Calu3 (cell line): ENCODE results near the gene LIMS1. TPM values are rescaled to one million over a fixed set of nuclear protein-coding genes. Genes with fewer than 3 reads are reported as not detected.

Experiments used
- Bru-seq: library from RNA; stranded (reverse); fragments of 400-500 nt; gene quantifications from one replicate; lab custom pipeline; 2021; lab: Mats Ljungman, UMichigan
- BruChase-seq, 2 experiments: library from RNA; stranded (reverse); fragments of 400-500 nt; gene quantifications; one replicate each; lab custom pipeline; 2021; lab: Mats Ljungman, UMichigan
- BruUV-seq: library from RNA; stranded (reverse); fragments of 400-500 nt; replicated peaks from 2 replicates; lab custom pipeline; 2021; lab: Mats Ljungman, UMichigan
- CTCF ChIA-PET: fragments of 300-600 bp; sonication (Branson Sonifier 250); formaldehyde crosslinking; loops from one replicate; lab custom pipeline; 2022; ENCODE audit warnings: antibody characterized with exemption; lab: Charles Lee
- DNase-seq: peaks from one replicate; pipeline ENCODE4 v3.0.0; 2022
- H3K27ac Mint-ChIP-seq: one replicate; pipeline ENCODE4 v1.8.0; 2022; ENCODE audit warnings: mixed read lengths; ENCODE audit not compliant: unreplicated experiment
- H3K27me3 Mint-ChIP-seq: one replicate; pipeline ENCODE4 v1.8.0; 2022; ENCODE audit warnings: mixed read lengths; ENCODE audit not compliant: unreplicated experiment
- H3K36me3 Mint-ChIP-seq: one replicate; pipeline ENCODE4 v1.8.0; 2022; ENCODE audit warnings: mild to moderate bottlenecking, moderate library complexity, mixed read lengths; ENCODE audit not compliant: insufficient read depth, unreplicated experiment
- H3K4me1 Mint-ChIP-seq: one replicate; pipeline ENCODE4 v1.8.0; 2022; ENCODE audit warnings: mild to moderate bottlenecking, low read depth, mixed read lengths; ENCODE audit not compliant: unreplicated experiment
- H3K4me3 Mint-ChIP-seq: one replicate; pipeline ENCODE4 v1.8.0; 2022; ENCODE audit warnings: mild to moderate bottlenecking, low read depth, moderate library complexity, mixed read lengths; ENCODE audit not compliant: unreplicated experiment
- H3K9me3 Mint-ChIP-seq: one replicate; pipeline ENCODE4 v1.8.0; 2022; ENCODE audit warnings: low read depth, mixed read lengths; ENCODE audit not compliant: unreplicated experiment
- intact Hi-C: fragments of 100-400 bp; cut with micrococcal nuclease; formaldehyde crosslinking; loops from one replicate; pipeline ENCODE4 v1.10.0; 2022; ENCODE audit not compliant: unreplicated experiment
- long read RNA-seq: library from polyadenylated mRNA; stranded (forward); transcript quantifications from one replicate; pipeline ENCODE4 v2.0.0, GENCODE V29; 2022
- total RNA-seq: library from RNA; stranded (reverse); gene quantifications from 2 replicates; pipeline ENCODE4 v1.2.3, GENCODE V29; 2022
- TF ChIP-seq, protein P1 (sequence below): fragments of 200-600 bp; IDR thresholded peaks from one replicate; pipeline ENCODE4 v1.8.0; 2022; ENCODE audit warnings: antibody characterized with exemption; ENCODE audit not compliant: unreplicated experiment

Gene LIMS1
- 40.1 and 51.5 TPM in 2 replicates for total RNA-seq
- percentile 86 among the genes with signal in this experiment for Bru-seq, nascent RNA
- BruChase-seq, experiment 1, labeled RNA remaining after a 6-hour chase, result percentile 89 among the genes with signal in this experiment
- BruChase-seq, experiment 2, labeled RNA remaining after a 2-hour chase, result percentile 89 among the genes with signal in this experiment
- long read RNA-seq, full-length matches to known transcripts, result 9 of 22 reads
- long read RNA-seq, partial matches to known transcripts, result 2 of 22 reads
- long read RNA-seq, other reads (novel, unspliced or antisense), result 11 of 22 reads

DNA sequence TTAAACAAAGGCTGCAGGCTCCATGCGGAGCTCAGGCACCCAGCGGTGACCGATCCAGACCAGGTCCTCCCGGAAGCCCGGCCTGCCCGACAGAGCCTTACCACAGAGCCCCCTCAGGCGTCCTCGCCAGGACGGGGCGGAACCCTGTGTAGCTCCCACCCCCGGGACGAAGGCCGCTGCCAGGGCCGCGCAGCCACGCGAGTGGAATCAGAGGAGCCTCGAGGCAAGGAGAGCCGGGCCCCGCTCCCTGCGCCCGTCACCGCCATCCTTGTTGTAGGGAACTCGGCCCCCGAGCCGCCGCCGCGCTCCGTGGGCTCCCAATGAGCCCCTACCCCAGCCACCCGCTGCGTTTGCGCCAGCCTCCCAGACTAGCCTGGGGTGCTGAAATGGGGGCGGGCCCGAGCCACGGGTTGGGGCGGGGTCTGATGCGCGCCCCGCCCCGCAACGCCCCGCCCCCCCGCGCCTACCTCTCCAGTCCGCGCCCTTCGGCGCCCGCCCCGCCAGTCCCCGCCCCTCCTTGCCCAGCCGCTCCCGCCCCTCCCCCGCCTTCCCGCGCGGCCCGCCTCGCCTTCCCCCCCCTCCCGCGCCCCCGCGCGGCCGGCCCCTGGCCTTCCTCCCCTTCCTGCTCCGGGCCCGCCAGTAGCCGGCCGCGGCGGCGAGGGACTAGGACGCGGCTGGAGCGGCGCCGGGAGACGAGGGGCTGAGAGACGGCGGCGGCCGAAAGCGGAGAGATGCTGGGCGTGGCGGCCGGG is at the start of gene LIMS1:
TSS of gene LIMS1 (plus strand) at position 639 of the 752 bp plus-strand sequence. CDS start at position 732, 93 bp downstream.
- intact Hi-C loops, result no loop called here
- H3K27ac Mint-ChIP-seq, result peak within 1 kb of the TSS; percentile 85
- TF ChIP-seq, protein P1, sequence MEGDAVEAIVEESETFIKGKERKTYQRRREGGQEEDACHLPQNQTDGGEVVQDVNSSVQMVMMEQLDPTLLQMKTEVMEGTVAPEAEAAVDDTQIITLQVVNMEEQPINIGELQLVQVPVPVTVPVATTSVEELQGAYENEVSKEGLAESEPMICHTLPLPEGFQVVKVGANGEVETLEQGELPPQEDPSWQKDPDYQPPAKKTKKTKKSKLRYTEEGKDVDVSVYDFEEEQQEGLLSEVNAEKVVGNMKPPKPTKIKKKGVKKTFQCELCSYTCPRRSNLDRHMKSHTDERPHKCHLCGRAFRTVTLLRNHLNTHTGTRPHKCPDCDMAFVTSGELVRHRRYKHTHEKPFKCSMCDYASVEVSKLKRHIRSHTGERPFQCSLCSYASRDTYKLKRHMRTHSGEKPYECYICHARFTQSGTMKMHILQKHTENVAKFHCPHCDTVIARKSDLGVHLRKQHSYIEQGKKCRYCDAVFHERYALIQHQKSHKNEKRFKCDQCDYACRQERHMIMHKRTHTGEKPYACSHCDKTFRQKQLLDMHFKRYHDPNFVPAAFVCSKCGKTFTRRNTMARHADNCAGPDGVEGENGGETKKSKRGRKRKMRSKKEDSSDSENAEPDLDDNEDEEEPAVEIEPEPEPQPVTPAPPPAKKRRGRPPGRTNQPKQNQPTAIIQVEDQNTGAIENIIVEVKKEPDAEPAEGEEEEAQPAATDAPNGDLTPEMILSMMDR, result no peak
- peaks cover 35% of the 10 kb centered on the region for H3K4me1 Mint-ChIP-seq
- peaks cover 26% of the 10 kb centered on the region for H3K36me3 Mint-ChIP-seq
- peak within 1 kb of the TSS; percentile 87 for H3K4me3 Mint-ChIP-seq
- DNase-seq, result peak; percentile 92
- no TSS peak for BruUV-seq
- CTCF ChIA-PET, result interaction anchor here (0.7 to 1.3 kb wide), 3 partner anchors 50 to 103 kb away, joined by 3 to 5 read pairs (median 4); no protein-coding TSS in a partner anchor
- no peaks in the 10 kb centered on the region for H3K9me3 Mint-ChIP-seq
- H3K27me3 Mint-ChIP-seq, result no peaks in the 10 kb centered on the region

- intact Hi-C loops, result loop anchor here (5.0 kb wide), 1 partner anchor 97 kb away; no protein-coding TSS in a partner anchor
- peaks cover 31% of the 10 kb centered on the region for H3K36me3 Mint-ChIP-seq
Observed at GRCh38 chr2:108485253-108485652, 49.0 kb upstream of the LIMS1 start.

DNA sequence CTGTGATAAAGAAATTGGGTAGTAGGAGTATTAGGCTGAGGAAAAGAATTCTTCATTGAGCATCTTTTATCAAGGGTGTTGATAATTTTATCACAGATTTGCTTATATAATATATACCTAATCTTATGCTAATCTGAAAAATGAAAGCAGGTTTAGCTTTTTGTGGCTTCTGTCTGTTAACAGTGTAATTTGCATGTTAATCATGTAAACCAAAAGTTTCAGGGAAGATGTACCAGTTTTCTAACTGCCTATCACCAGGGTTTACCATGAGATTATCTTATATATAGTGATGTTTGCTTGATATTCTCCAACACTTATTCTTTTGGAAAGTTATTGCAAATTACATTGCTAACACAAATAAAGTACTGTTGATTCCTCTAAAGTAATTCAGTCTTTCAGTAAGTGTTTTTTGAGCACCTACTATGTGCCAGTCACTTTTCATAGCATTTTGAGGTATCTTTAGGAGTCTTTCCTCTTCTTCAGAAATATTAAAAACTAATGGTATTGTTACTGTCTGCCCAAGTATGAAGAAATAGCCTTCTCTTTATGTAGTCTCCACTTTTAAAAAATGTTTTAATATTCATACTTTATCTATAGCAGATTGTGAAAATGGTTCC is 43.7 kb upstream of the LIMS1 start:
- no TSS peak for BruUV-seq
- Mint-ChIP-seq H3K27me3 (no peaks in the 10 kb centered on the region), H3K4me1 (peaks cover 8% of the 10 kb centered on the region), H3K27ac (no peak overlapping the region), H3K36me3 (peaks cover 19% of the 10 kb centered on the region), H3K4me3 (no peak overlapping the region), H3K9me3 (no peaks in the 10 kb centered on the region)
- intact Hi-C loops, result loop anchor here (5.0 kb wide), 1 partner anchor 138 kb away; no protein-coding TSS in a partner anchor
- TF ChIP-seq, protein P1, result no peak
- DNase-seq, result no peak
- CTCF ChIA-PET, result no interaction called here

More at GRCh38 chr2:108485253-108485652, 49.0 kb upstream of the LIMS1 start:
- no peak overlapping the region for H3K4me3 Mint-ChIP-seq
- no peaks in the 10 kb centered on the region for H3K4me1 Mint-ChIP-seq
- H3K9me3 Mint-ChIP-seq, result peaks cover 2% of the 10 kb centered on the region
- TF ChIP-seq, protein P1, result no peak
- CTCF ChIA-PET, result no interaction called here
- no TSS peak for BruUV-seq
- no peak overlapping the region for H3K27ac Mint-ChIP-seq
- no peak for DNase-seq
- no peaks in the 10 kb centered on the region for H3K27me3 Mint-ChIP-seq

DNA sequence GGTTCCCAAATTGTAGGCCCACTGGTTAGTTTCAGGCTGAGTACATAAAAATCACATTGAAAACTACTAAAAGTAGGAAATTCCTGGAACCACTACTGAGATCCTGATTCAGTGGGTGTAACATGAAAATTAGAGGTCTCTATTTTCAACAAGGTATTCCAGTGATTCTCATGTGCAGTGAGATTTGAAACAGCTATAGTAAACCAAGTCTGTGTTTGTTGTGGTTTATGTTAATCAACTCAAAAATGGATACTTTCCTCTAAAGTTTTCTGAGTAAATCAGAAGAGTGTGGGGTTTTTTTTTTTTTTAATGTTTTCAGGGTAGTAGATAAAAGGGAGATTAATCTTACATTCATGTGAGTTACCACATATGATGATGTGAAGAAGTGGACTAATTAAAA is 42.4 kb upstream of the LIMS1 start:
- H3K27ac Mint-ChIP-seq, result no peak overlapping the region
- TF ChIP-seq, protein P1, result no peak
- no peak for DNase-seq
- no peaks in the 10 kb centered on the region for H3K27me3 Mint-ChIP-seq
- BruUV-seq, result no TSS peak
- H3K4me3 Mint-ChIP-seq, result no peak overlapping the region
- H3K4me1 Mint-ChIP-seq, result peaks cover 8% of the 10 kb centered on the region
- CTCF ChIA-PET, result interaction anchor here (0.6 kb wide), 1 partner anchor 204 kb away, joined by 4 read pairs; no protein-coding TSS in a partner anchor
- no peaks in the 10 kb centered on the region for H3K9me3 Mint-ChIP-seq
- intact Hi-C loops, result loop anchor here (5.0 kb wide), 1 partner anchor 140 kb away; no protein-coding TSS in a partner anchor
- peaks cover 19% of the 10 kb centered on the region for H3K36me3 Mint-ChIP-seq
